GM19328 (cell line): Measurements from ENCODE around the gene TBC1D22A.

Experiments used
- ATAC-seq: cut with Tn5 transposase; IDR thresholded peaks from one replicate; pipeline ENCODE4 v1.9.1; 2021; ENCODE audit warnings: mild to moderate bottlenecking, moderate library complexity; ENCODE audit not compliant: unreplicated experiment

Gene TBC1D22A

DNA sequence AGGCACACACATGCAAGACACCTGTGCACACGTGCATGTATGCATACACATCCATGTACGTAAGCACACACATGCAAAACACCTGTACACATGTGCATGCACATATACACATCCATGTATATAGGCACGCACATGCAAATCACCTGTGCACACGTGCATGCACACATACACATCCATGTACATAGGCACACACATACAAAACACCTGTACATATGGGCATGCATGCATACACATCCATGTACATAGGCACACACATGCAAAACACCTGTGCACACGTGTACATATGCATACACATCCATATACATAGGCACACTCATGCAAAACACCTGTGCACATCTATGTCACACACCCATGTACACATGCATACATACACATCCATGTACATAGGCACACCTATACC lies 458.3 kb downstream of the TBC1D22A start:
- ATAC-seq, result no peak

GRCh38 chr22:47221840-47222615 lies 459.6 kb downstream of the TBC1D22A start:
- no peak for ATAC-seq
